H9 (cell line): Measurements from ENCODE around the gene NPAS3. TPM values are rescaled to one million over a fixed set of nuclear protein-coding genes. Genes with fewer than 3 reads are reported as not detected.

Experiments used
- DNase-seq: peaks from one replicate; pipeline ENCODE4 v3.0.0-alpha.2; 2017
- H2AFZ ChIP-seq: one replicate; pipeline ENCODE4 v1.6.1; 2013; ENCODE audit warnings: mild to moderate bottlenecking, low read length, control low read depth, moderate library complexity
- H2AK5ac ChIP-seq: 2 replicates; pipeline ENCODE4 v1.6.1; 2013; ENCODE audit warnings: low read length, control low read depth, mixed read lengths; ENCODE audit not compliant: insufficient read length
- H2BK120ac ChIP-seq: one replicate; pipeline ENCODE4 v1.6.1; 2013; ENCODE audit warnings: low read depth, mild to moderate bottlenecking, low read length, control low read depth, inconsistent platforms; ENCODE audit not compliant: poor library complexity, severe bottlenecking
- H2BK12ac ChIP-seq: 2 replicates; pipeline ENCODE4 v1.6.1; 2013; ENCODE audit warnings: low read length, control low read depth, mixed read lengths, low read depth; ENCODE audit not compliant: insufficient read length
- H2BK15ac ChIP-seq: 2 replicates; pipeline ENCODE4 v1.6.1; 2013; ENCODE audit warnings: low read depth, low read length, control low read depth
- H2BK20ac ChIP-seq: one replicate; pipeline ENCODE4 v1.6.1; 2013; ENCODE audit warnings: low read depth, mild to moderate bottlenecking, low read length, control low read depth, inconsistent platforms; ENCODE audit not compliant: poor library complexity, severe bottlenecking
- H2BK5ac ChIP-seq: 2 replicates; pipeline ENCODE4 v1.6.1; 2013; ENCODE audit warnings: low read length, control low read depth, mixed read lengths; ENCODE audit not compliant: insufficient read length
- H3K14ac ChIP-seq: 2 replicates; pipeline ENCODE4 v1.6.1; 2013; ENCODE audit warnings: low read length, control low read depth; ENCODE audit not compliant: insufficient read depth
- H3K18ac ChIP-seq: 2 replicates; pipeline ENCODE4 v1.6.1; 2013; ENCODE audit warnings: low read depth, mild to moderate bottlenecking, mixed read lengths, low read length, control low read depth; ENCODE audit not compliant: insufficient read length
- H3K23ac ChIP-seq: 2 replicates; pipeline ENCODE4 v1.6.1; 2013; ENCODE audit warnings: low read length, control low read depth, mixed read lengths, low read depth; ENCODE audit not compliant: insufficient read length
- H3K23me2 ChIP-seq: 2 replicates; pipeline ENCODE4 v1.6.1; 2013; ENCODE audit warnings: low read depth, mild to moderate bottlenecking, mixed read lengths, low read length, control low read depth; ENCODE audit not compliant: insufficient read length, poor library complexity, severe bottlenecking
- H3K27ac ChIP-seq: 2 replicates; pipeline ENCODE4 v1.5.1; 2013; ENCODE audit warnings: low read length, control low read depth, mixed read lengths, low read depth; ENCODE audit not compliant: insufficient read length
- H3K27me3 ChIP-seq: 2 replicates; pipeline ENCODE4 v1.6.1; 2013; ENCODE audit warnings: low read length, control low read depth, inconsistent platforms; ENCODE audit not compliant: insufficient read depth
- H3K4ac ChIP-seq: 2 replicates; pipeline ENCODE4 v1.6.1; 2013; ENCODE audit warnings: low read depth, mild to moderate bottlenecking, control low read depth, inconsistent platforms, low read length, moderate library complexity
- H3K4me1 ChIP-seq: 2 replicates; pipeline ENCODE4 v1.6.1; 2013; ENCODE audit warnings: low read length, control low read depth, inconsistent platforms; ENCODE audit not compliant: insufficient read depth
- H3K4me2 ChIP-seq: 2 replicates; pipeline ENCODE4 v1.6.1; 2013; ENCODE audit warnings: low read length, control low read depth, mixed read lengths; ENCODE audit not compliant: insufficient read length, insufficient read depth
- H3K56ac ChIP-seq: 2 replicates; pipeline ENCODE4 v1.6.1; 2013; ENCODE audit warnings: low read depth, mild to moderate bottlenecking, mixed read lengths, low read length, control low read depth; ENCODE audit not compliant: insufficient read length
- H3K79me1 ChIP-seq: 2 replicates; pipeline ENCODE4 v1.6.1; 2013; ENCODE audit warnings: low read depth, mild to moderate bottlenecking, moderate library complexity, low read length, control low read depth, inconsistent platforms; ENCODE audit not compliant: insufficient read depth, poor library complexity, severe bottlenecking
- H3K79me2 ChIP-seq: 2 replicates; pipeline ENCODE4 v1.6.1; 2013; ENCODE audit warnings: low read length, control low read depth, inconsistent platforms; ENCODE audit not compliant: insufficient read depth
- H3K9ac ChIP-seq: 2 replicates; pipeline ENCODE4 v1.6.1; 2013; ENCODE audit warnings: low read length, control low read depth, mixed read lengths; ENCODE audit not compliant: insufficient read length; ENCODE audit errors: extremely low read depth
- H3K9me3 ChIP-seq: one replicate; pipeline ENCODE4 v1.6.1; 2013; ENCODE audit warnings: low read depth, low read length, inconsistent platforms; ENCODE audit not compliant: control insufficient read depth
- H3T11ph ChIP-seq: one replicate; pipeline ENCODE4 v1.6.1; 2013; ENCODE audit warnings: mild to moderate bottlenecking, low read length, control low read depth, inconsistent platforms
- H4K20me1 ChIP-seq: one replicate; pipeline ENCODE4 v1.6.1; 2013; ENCODE audit not compliant: control insufficient read depth, insufficient read length, insufficient read depth
- H4K5ac ChIP-seq: 2 replicates; pipeline ENCODE4 v1.6.1; 2013; ENCODE audit warnings: low read depth, mild to moderate bottlenecking, mixed read lengths, low read length, control low read depth; ENCODE audit not compliant: insufficient read length
- H4K8ac ChIP-seq: replicated peaks from 2 replicates; pipeline ENCODE4 v1.6.1; 2013; ENCODE audit warnings: low read length, control low read depth, mixed read lengths, low read depth; ENCODE audit not compliant: insufficient read length
- H4K91ac ChIP-seq: 2 replicates; pipeline ENCODE4 v1.6.1; 2013; ENCODE audit warnings: low read depth, mild to moderate bottlenecking, moderate library complexity, mixed read lengths, low read length, control low read depth; ENCODE audit not compliant: insufficient read length
- H3K27ac Mint-ChIP-seq, 3 experiments: 2 replicates in 2 of 3; 3 replicates in 1 of 3; pipeline ENCODE4 v1.8.0; 2020 to 2021; ENCODE audit warnings: mixed read lengths in 3 of 3, mild to moderate bottlenecking in 1 of 3, moderate library complexity in 1 of 3
- H3K27me3 Mint-ChIP-seq: 2 replicates; pipeline ENCODE4 v1.8.0; 2021; ENCODE audit warnings: low read depth, mild to moderate bottlenecking, moderate library complexity, mixed read lengths
- H3K36me3 Mint-ChIP-seq, 3 experiments: 2 replicates in 2 of 3; 3 replicates in 1 of 3; pipeline ENCODE4 v1.8.0; 2020 to 2021; ENCODE audit warnings: low read depth in 3 of 3, mixed read lengths in 3 of 3; ENCODE audit not compliant: insufficient read depth in 1 of 3
- H3K4me1 Mint-ChIP-seq, 2 experiments: 2 replicates each; pipeline ENCODE4 v1.8.0; 2020; ENCODE audit warnings: mixed read lengths in 2 of 2
- H3K4me3 Mint-ChIP-seq, 2 experiments: 2 replicates in 1 of 2; 3 replicates in 1 of 2; pipeline ENCODE4 v1.8.0; 2020 to 2021; ENCODE audit warnings: mild to moderate bottlenecking in 2 of 2, mixed read lengths in 2 of 2, moderate library complexity in 1 of 2
- H3K9me3 Mint-ChIP-seq, 2 experiments: 2 replicates in 1 of 2; 3 replicates in 1 of 2; pipeline ENCODE4 v1.8.0; 2020; ENCODE audit warnings: mild to moderate bottlenecking in 2 of 2, mixed read lengths in 2 of 2, moderate library complexity in 1 of 2
- WGBS: extraction: QIAGEN DNeasy Blood & Tissue Kit; methylation state at CpG from one replicate; pipeline ENCODE4 v1.1.7; 2013; ENCODE audit warnings: missing lambda C conversion rate, low lambda C conversion rate, mixed read lengths; ENCODE audit not compliant: insufficient read length; ENCODE audit errors: extremely low coverage; 5-methylcytosine and 5-hydroxymethylcytosine counted together
- total RNA-seq: library from RNA; stranded (reverse); gene quantifications from 2 replicates; pipeline ENCODE4 v1.2.1, GENCODE V29; 2021
- TF ChIP-seq, protein P1 (sequence below): fragments of 200-600 bp; sonication (generic); conservative IDR thresholded peaks from 3 replicates; pipeline ENCODE4 v1.8.0; 2021; ENCODE audit warnings: antibody characterized with exemption, mild to moderate bottlenecking

NPAS3 gene
- total RNA-seq, 1 experiment from 2014 or later = 0.17 TPM

DNA sequence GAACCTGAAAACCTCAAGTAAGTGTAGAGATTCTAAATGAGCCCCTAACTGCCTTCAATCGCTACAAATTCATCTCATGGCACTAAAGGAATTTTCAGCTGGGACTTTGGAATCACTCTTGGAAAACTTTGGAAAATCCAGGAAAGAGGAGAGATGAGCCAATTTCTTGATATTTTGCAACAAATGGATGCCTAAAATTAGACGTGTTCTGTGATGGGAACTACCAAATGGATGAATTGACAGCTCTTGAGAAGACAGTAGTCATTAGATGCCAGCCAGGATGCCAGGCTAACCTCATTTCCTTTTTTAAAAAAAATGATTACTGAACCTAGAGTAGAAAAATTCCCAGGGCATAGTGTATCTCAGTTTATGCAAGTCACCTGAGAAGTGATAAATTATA, 78.3 kb downstream of the NPAS3 start:
- no peak overlapping the region for H3K14ac ChIP-seq
- no peaks in the 10 kb centered on the region for H3K4me1 ChIP-seq
- H2AK5ac ChIP-seq = no peak overlapping the region
- no peak overlapping the region for H3K23ac ChIP-seq
- Mint-ChIP-seq H3K4me1 (no peaks in the 10 kb centered on the region), H3K4me3 (no peak overlapping the region), H3K27me3 (no peaks in the 10 kb centered on the region), H3K9me3 (no peaks in the 10 kb centered on the region), H3K36me3 (no peaks in the 10 kb centered on the region), H3K27ac (no peak overlapping the region)
- no peak overlapping the region for H2BK20ac ChIP-seq
- H4K5ac ChIP-seq = no peak overlapping the region
- TF ChIP-seq, protein P1, sequence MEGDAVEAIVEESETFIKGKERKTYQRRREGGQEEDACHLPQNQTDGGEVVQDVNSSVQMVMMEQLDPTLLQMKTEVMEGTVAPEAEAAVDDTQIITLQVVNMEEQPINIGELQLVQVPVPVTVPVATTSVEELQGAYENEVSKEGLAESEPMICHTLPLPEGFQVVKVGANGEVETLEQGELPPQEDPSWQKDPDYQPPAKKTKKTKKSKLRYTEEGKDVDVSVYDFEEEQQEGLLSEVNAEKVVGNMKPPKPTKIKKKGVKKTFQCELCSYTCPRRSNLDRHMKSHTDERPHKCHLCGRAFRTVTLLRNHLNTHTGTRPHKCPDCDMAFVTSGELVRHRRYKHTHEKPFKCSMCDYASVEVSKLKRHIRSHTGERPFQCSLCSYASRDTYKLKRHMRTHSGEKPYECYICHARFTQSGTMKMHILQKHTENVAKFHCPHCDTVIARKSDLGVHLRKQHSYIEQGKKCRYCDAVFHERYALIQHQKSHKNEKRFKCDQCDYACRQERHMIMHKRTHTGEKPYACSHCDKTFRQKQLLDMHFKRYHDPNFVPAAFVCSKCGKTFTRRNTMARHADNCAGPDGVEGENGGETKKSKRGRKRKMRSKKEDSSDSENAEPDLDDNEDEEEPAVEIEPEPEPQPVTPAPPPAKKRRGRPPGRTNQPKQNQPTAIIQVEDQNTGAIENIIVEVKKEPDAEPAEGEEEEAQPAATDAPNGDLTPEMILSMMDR = no peak
- no peak overlapping the region for H2BK15ac ChIP-seq
- H3K9ac ChIP-seq = no peak overlapping the region
- H3T11ph ChIP-seq = no peak overlapping the region
- H2BK5ac ChIP-seq = no peak overlapping the region
- no peaks in the 10 kb centered on the region for H4K20me1 ChIP-seq
- H3K4ac ChIP-seq = no peak overlapping the region
- no peak for DNase-seq
- no peak overlapping the region for H2AFZ ChIP-seq
- H2BK120ac ChIP-seq = no peak overlapping the region
- H4K8ac ChIP-seq = no peak overlapping the region
- no peak overlapping the region for H4K91ac ChIP-seq
- H2BK12ac ChIP-seq = no peak overlapping the region
- H3K79me2 ChIP-seq = no peaks in the 10 kb centered on the region
- no CpG with 5 or more reads among the region's 2 CpGs for WGBS
- H3K23me2 ChIP-seq = no peaks in the 10 kb centered on the region
- no peak overlapping the region for H3K27ac ChIP-seq
- H3K9me3 ChIP-seq = no peaks in the 10 kb centered on the region
- no peak overlapping the region for H3K18ac ChIP-seq
- no peaks in the 10 kb centered on the region for H3K79me1 ChIP-seq
- no peak overlapping the region for H3K4me2 ChIP-seq
- H3K56ac ChIP-seq = no peak overlapping the region
- no peaks in the 10 kb centered on the region for H3K27me3 ChIP-seq
